GM19351 (cell line): Measurements from ENCODE around the gene RBM42.
"Not testable (repeated sequence)": the region's sequence is repeated elsewhere in the genome, so short reads cannot be mapped to it uniquely, and the experiment has no call there.

Source experiments
- ATAC-seq: cut with Tn5 transposase; IDR thresholded peaks from one replicate; pipeline ENCODE4 v1.9.1; 2021; ENCODE audit warnings: mild to moderate bottlenecking, moderate library complexity; ENCODE audit not compliant: unreplicated experiment

Gene RBM42

GRCh38 chr19:35648017-35648961 is 19.5 kb downstream of the RBM42 start, which contains the start of gene COX6B1:
TSS of gene COX6B1 (plus strand) at chr19:35648323. CDS start at chr19:35651244, 2,921 bp downstream.
- peak; percentile 60 for ATAC-seq

- no peak for ATAC-seq
Observed at GRCh38 chr19:35650581-35650980, 21.7 kb downstream of the RBM42 start.

GRCh38 chr19:35654828-35655227 is 26.0 kb downstream of the RBM42 start:
- not testable (repeated sequence) for ATAC-seq

- ATAC-seq = no peak
Observed at GRCh38 chr19:35655600-35655999, 26.8 kb downstream of the RBM42 start.

- no peak for ATAC-seq
Observed at GRCh38 chr19:35656700-35657099, 27.9 kb downstream of the RBM42 start.

- ATAC-seq = no peak
Observed at GRCh38 chr19:35657904-35658700, 29.3 kb downstream of the RBM42 start.

- ATAC-seq = no peak
Observed at GRCh38 chr19:35661995-35662340, 33.1 kb downstream of the RBM42 start.

- ATAC-seq = no peak
Observed at GRCh38 chr19:35663981-35664380, 35.1 kb downstream of the RBM42 start.

- no peak for ATAC-seq
Observed at GRCh38 chr19:35665157-35665556, 36.3 kb downstream of the RBM42 start.

GRCh38 chr19:35665604-35666003 is 36.8 kb downstream of the RBM42 start:
- no peak for ATAC-seq

GRCh38 chr19:35666251-35666913 is 37.5 kb downstream of the RBM42 start, which contains the start of gene UPK1A:
TSS of gene UPK1A (plus strand) at chr19:35666517. CDS start at chr19:35666813, 296 bp downstream.
- no peak for ATAC-seq

GRCh38 chr19:35669566-35669965 is 40.7 kb downstream of the RBM42 start:
- ATAC-seq = no peak

GRCh38 chr19:35669974-35670373 is 41.1 kb downstream of the RBM42 start:
- ATAC-seq = no peak

- ATAC-seq = no peak
Observed at GRCh38 chr19:35670686-35671085, 41.9 kb downstream of the RBM42 start.

GRCh38 chr19:35671818-35672217 is 43.0 kb downstream of the RBM42 start:
- no peak for ATAC-seq

- ATAC-seq = no peak
Observed at GRCh38 chr19:35673121-35673804, 44.4 kb downstream of the RBM42 start.

- no peak for ATAC-seq
Observed at GRCh38 chr19:35675589-35676140, 46.8 kb downstream of the RBM42 start.
